ENCODE results near the gene SLC9B2.

The SLC9B2 gene

DNA sequence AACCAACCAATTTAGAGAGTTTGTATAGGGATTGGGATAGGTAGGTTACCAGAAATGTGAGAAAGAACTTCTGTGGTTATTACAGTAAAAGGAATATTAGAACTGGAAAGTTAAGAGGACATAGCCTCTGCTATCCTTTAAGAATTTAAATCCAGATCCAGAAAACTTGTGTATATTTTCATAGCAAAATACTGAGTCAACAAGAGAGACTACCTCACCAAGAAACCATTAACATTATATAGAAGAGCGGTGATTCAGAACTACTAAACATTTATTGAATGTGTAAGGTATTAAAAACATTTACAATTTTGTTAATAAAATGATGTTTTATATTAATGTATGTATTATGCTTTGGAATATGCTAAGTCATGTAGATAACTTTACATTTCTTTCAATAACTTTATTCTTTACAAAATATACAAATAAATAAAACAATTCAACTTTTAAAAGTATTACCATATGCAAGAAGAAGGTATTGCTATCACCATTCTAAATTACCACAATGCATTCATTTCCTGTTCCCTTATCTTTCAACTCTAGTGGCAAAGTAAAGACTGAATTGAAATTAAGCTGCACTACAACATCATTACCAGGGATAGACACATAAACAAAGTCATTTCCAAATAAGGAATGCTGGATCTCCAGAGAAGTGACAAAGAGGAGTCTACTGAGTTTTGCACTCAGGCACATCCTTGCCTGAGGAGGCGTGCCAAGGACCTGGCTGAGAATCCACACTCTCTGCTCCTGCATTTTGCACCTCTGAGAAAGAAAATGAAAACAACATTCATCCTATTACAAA is 29.2 kb upstream of the SLC9B2 start:
- TF ChIP-seq ZNF565 (CRISPR knock-in tag; conservative IDR thresholded peaks at IDR 0.05; ENCODE audit: low read depth) = no peak
- TF ChIP-seq TOX (CRISPR knock-in tag; IDR thresholded peaks at IDR 0.05; ENCODE audit: borderline replicate concordance) = no peak
- TF ChIP-seq OSR1 (CRISPR knock-in tag; IDR thresholded peaks at IDR 0.05) = no peak
- TF ChIP-seq TCF4 (CRISPR knock-in tag; IDR thresholded peaks at IDR 0.05; ENCODE audit: borderline replicate concordance) = no peak
- no peak for TF ChIP-seq ZNF70 (CRISPR knock-in tag; IDR thresholded peaks at IDR 0.05)
- no peak for TF ChIP-seq ZFP3 (CRISPR knock-in tag; IDR thresholded peaks at IDR 0.05)
- TF ChIP-seq, protein P1, sequence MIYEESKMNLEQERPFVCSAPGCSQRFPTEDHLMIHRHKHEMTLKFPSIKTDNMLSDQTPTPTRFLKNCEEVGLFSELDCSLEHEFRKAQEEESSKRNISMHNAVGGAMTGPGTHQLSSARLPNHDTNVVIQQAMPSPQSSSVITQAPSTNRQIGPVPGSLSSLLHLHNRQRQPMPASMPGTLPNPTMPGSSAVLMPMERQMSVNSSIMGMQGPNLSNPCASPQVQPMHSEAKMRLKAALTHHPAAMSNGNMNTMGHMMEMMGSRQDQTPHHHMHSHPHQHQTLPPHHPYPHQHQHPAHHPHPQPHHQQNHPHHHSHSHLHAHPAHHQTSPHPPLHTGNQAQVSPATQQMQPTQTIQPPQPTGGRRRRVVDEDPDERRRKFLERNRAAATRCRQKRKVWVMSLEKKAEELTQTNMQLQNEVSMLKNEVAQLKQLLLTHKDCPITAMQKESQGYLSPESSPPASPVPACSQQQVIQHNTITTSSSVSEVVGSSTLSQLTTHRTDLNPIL (CRISPR knock-in tag; IDR thresholded peaks at IDR 0.05; ENCODE audit: low read depth) = no peak
- no peak for TF ChIP-seq BACH2 (CRISPR knock-in tag; IDR thresholded peaks at IDR 0.05; ENCODE audit: borderline replicate concordance)
- no peak for TF ChIP-seq ZC3H10 (CRISPR knock-in tag; IDR thresholded peaks at IDR 0.05)
- TF ChIP-seq ARNTL (CRISPR knock-in tag; IDR thresholded peaks at IDR 0.05; ENCODE audit: borderline replicate concordance, low read depth) = no peak
- no peak for TF ChIP-seq POU6F1 (CRISPR knock-in tag; IDR thresholded peaks at IDR 0.05; ENCODE audit: borderline replicate concordance, low read depth)
- no peak for TF ChIP-seq CSDC2 (CRISPR knock-in tag; IDR thresholded peaks at IDR 0.05)
- no peak for TF ChIP-seq SNAI2 (CRISPR knock-in tag; IDR thresholded peaks at IDR 0.05)
- no peak for TF ChIP-seq PPARA (CRISPR knock-in tag; IDR thresholded peaks at IDR 0.05; ENCODE audit: borderline replicate concordance)
- TF ChIP-seq RARB (CRISPR knock-in tag; IDR thresholded peaks at IDR 0.05) = no peak
- TF ChIP-seq ZFP30 (CRISPR knock-in tag; IDR thresholded peaks at IDR 0.05) = no peak
- no peak for TF ChIP-seq GLIS3 (CRISPR knock-in tag; IDR thresholded peaks at IDR 0.05)
- TF ChIP-seq ISL1 (CRISPR knock-in tag; IDR thresholded peaks at IDR 0.05) = no peak
- TF ChIP-seq, protein P2, sequence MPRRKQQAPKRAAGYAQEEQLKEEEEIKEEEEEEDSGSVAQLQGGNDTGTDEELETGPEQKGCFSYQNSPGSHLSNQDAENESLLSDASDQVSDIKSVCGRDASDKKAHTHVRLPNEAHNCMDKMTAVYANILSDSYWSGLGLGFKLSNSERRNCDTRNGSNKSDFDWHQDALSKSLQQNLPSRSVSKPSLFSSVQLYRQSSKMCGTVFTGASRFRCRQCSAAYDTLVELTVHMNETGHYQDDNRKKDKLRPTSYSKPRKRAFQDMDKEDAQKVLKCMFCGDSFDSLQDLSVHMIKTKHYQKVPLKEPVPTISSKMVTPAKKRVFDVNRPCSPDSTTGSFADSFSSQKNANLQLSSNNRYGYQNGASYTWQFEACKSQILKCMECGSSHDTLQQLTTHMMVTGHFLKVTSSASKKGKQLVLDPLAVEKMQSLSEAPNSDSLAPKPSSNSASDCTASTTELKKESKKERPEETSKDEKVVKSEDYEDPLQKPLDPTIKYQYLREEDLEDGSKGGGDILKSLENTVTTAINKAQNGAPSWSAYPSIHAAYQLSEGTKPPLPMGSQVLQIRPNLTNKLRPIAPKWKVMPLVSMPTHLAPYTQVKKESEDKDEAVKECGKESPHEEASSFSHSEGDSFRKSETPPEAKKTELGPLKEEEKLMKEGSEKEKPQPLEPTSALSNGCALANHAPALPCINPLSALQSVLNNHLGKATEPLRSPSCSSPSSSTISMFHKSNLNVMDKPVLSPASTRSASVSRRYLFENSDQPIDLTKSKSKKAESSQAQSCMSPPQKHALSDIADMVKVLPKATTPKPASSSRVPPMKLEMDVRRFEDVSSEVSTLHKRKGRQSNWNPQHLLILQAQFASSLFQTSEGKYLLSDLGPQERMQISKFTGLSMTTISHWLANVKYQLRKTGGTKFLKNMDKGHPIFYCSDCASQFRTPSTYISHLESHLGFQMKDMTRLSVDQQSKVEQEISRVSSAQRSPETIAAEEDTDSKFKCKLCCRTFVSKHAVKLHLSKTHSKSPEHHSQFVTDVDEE (CRISPR knock-in tag; IDR thresholded peaks at IDR 0.05) = no peak
- no peak for ATAC-seq

DNA sequence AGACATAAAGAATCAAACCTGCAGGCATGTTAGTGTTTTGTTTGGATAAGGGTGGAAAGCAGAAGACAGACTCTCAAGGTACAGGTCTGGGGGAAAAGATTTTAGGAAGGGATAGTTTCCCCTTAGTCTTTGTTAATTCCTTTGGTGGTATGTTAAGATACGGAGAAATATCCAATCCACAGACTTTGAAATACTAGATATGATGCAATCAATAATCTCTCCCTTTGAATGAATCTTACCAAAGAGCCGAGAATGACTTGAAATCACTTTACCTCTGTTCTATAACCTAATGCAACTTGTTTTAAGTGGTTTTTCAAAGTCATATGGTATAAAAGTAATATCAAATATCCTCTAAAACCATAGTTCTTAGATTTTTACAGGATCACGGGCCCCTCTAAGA is 28.3 kb upstream of the SLC9B2 start:
- no peak for ATAC-seq
- TF ChIP-seq ZFP30 (CRISPR knock-in tag; IDR thresholded peaks at IDR 0.05) (no peak), ZNF565 (CRISPR knock-in tag; conservative IDR thresholded peaks at IDR 0.05; ENCODE audit: low read depth) (no peak)

- ATAC-seq = no peak
- TF ChIP-seq TCF4 (CRISPR knock-in tag; IDR thresholded peaks at IDR 0.05; ENCODE audit: borderline replicate concordance) (no peak), ESRRG (CRISPR knock-in tag; IDR thresholded peaks at IDR 0.05) (no peak), ZFP30 (CRISPR knock-in tag; IDR thresholded peaks at IDR 0.05) (no peak), ZNF565 (CRISPR knock-in tag; conservative IDR thresholded peaks at IDR 0.05; ENCODE audit: low read depth) (no peak), ZNF8 (CRISPR knock-in tag; IDR thresholded peaks at IDR 0.05) (no peak), ZC3H10 (CRISPR knock-in tag; IDR thresholded peaks at IDR 0.05) (no peak), BACH2 (CRISPR knock-in tag; IDR thresholded peaks at IDR 0.05; ENCODE audit: borderline replicate concordance) (no peak), RARB (CRISPR knock-in tag; IDR thresholded peaks at IDR 0.05) (no peak), POU6F1 (CRISPR knock-in tag; IDR thresholded peaks at IDR 0.05; ENCODE audit: borderline replicate concordance, low read depth) (no peak), PPARA (CRISPR knock-in tag; IDR thresholded peaks at IDR 0.05; ENCODE audit: borderline replicate concordance) (no peak)
- TF ChIP-seq, protein P2 (CRISPR knock-in tag; IDR thresholded peaks at IDR 0.05) = no peak
- TF ChIP-seq, protein P3, sequence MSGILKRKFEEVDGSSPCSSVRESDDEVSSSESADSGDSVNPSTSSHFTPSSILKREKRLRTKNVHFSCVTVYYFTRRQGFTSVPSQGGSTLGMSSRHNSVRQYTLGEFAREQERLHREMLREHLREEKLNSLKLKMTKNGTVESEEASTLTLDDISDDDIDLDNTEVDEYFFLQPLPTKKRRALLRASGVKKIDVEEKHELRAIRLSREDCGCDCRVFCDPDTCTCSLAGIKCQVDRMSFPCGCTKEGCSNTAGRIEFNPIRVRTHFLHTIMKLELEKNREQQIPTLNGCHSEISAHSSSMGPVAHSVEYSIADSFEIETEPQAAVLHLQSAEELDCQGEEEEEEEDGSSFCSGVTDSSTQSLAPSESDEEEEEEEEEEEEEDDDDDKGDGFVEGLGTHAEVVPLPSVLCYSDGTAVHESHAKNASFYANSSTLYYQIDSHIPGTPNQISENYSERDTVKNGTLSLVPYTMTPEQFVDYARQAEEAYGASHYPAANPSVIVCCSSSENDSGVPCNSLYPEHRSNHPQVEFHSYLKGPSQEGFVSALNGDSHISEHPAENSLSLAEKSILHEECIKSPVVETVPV (CRISPR knock-in tag; IDR thresholded peaks at IDR 0.05) = no peak
- TF ChIP-seq, protein P1 (CRISPR knock-in tag; IDR thresholded peaks at IDR 0.05; ENCODE audit: low read depth) = no peak
These were observed 24.1 kb upstream of the SLC9B2 start for GRCh38 chr4:103100691-103101090.

All from SK-N-SH treated with all-trans-retinoic acid at 6 μM for 48 hours (cell line).